ENCODE data around the gene CGB8. TPM values are rescaled to one million over a fixed set of nuclear protein-coding genes. Genes with fewer than 3 reads are reported as not detected.

CGB8 gene
- total and polyA plus RNA-seq, 2 experiments from 2014 or later = 1.9 to 4.5 TPM

DNA sequence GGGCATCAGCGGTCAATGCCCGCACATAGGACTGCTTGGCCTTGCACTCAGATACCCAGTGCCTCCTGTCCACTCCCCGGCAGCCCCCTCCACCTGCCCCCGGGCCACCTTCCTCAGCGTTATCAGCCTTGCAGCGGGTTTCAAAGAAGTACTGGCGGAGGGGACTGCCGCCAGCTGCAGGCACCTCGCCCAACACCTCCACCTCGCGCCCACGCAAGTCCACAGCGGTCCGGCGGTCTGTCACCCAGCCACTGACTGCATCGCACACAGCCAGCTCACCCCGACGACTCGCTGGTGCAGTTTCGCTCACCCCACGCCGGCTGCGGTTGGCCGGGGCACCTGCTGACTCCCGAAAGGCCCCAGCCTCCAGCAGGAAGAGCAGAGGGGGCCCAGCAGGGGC is 12.5 kb upstream of the CGB8 start:
- H4K20me1 ChIP-seq (ENCODE audit: insufficient read depth) = no peaks in the 10 kb centered on the region
- H3K27me3 ChIP-seq (replicated peaks; ENCODE audit: insufficient read depth) = no peaks in the 10 kb centered on the region
- H3K9me2 ChIP-seq (ENCODE audit: insufficient read depth) = no peaks in the 10 kb centered on the region
- H3K4me3 ChIP-seq = no peak overlapping the region
- no peaks in the 10 kb centered on the region for H3K9me3 ChIP-seq (ENCODE audit: low read depth)
- H3K27ac ChIP-seq = no peak overlapping the region
- no peaks in the 10 kb centered on the region for H3K36me3 ChIP-seq (ENCODE audit: low read depth)
- H3K9ac ChIP-seq = no peak overlapping the region
- no peak for TF ChIP-seq EZH2phosphoT487 (IDR thresholded peaks at IDR 0.05; ENCODE audit: insufficient read depth, low read depth)
- TF ChIP-seq EZH2 (IDR thresholded peaks at IDR 0.05; ENCODE audit: insufficient read depth, poor library complexity, severe bottlenecking) = no peak
- no peaks in the 10 kb centered on the region for H3F3A ChIP-seq (ENCODE audit: insufficient read depth)
- no peak for DNase-seq
- 79 to 82% methylated on average over 22 to 25 of the region's 25 CpGs for WGBS, 2 experiments (ENCODE audit: low coverage in 1 of 2, low lambda C conversion rate in 2 of 2, missing lambda C conversion rate in 2 of 2)
- H3K4me2 ChIP-seq (ENCODE audit: unreplicated experiment) = no peak overlapping the region
- in situ Hi-C loops (cut with MboI) = no loop called here
- H3K79me2 ChIP-seq (ENCODE audit: insufficient read depth) = peaks cover 43% of the 10 kb centered on the region
- H3K4me1 ChIP-seq (ENCODE audit: insufficient read depth) = no peaks in the 10 kb centered on the region
- H2AFZ ChIP-seq = no peak overlapping the region

DNA sequence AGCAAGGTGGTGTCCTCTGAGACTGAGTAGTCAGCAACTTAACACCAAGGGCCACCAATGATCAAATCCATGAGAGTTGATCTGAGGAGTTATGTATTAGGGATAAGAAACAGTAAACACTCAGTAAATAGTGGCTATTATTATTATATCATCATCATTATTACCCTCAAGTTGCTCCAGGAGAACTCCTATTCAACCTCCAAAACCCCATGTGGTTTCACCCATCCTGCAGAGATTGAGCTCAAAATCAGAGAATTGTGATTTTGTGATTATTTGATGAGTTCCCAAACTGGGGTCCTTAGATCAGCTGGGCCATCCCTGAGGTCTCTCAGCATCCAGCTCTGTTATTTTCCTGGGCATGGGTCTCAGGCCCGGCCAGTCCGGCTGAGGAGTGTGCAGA is 12.1 kb upstream of the CGB8 start:
- no peaks in the 10 kb centered on the region for H3K9me3 ChIP-seq (ENCODE audit: low read depth)
- H3K79me2 ChIP-seq (ENCODE audit: insufficient read depth) = peaks cover 43% of the 10 kb centered on the region
- H2AFZ ChIP-seq = no peak overlapping the region
- no peak overlapping the region for H3K4me2 ChIP-seq (ENCODE audit: unreplicated experiment)
- H3K9ac ChIP-seq = no peak overlapping the region
- no peaks in the 10 kb centered on the region for H3K36me3 ChIP-seq (ENCODE audit: low read depth)
- in situ Hi-C loops (cut with MboI) = no loop called here
- TF ChIP-seq EZH2 (IDR thresholded peaks at IDR 0.05; ENCODE audit: insufficient read depth, poor library complexity, severe bottlenecking) (no peak), EZH2phosphoT487 (IDR thresholded peaks at IDR 0.05; ENCODE audit: insufficient read depth, low read depth) (no peak)
- H3K4me3 ChIP-seq = no peak overlapping the region
- H3K4me1 ChIP-seq (ENCODE audit: insufficient read depth) = no peaks in the 10 kb centered on the region
- WGBS, 2 experiments (ENCODE audit: low coverage in 1 of 2, low lambda C conversion rate in 2 of 2, missing lambda C conversion rate in 2 of 2) = 78 to 88% methylated on average over 2 of the region's 2 CpGs
- no peaks in the 10 kb centered on the region for H4K20me1 ChIP-seq (ENCODE audit: insufficient read depth)
- no peak overlapping the region for H3K27ac ChIP-seq
- no peaks in the 10 kb centered on the region for H3K27me3 ChIP-seq (replicated peaks; ENCODE audit: insufficient read depth)
- H3F3A ChIP-seq (ENCODE audit: insufficient read depth) = no peaks in the 10 kb centered on the region
- no peak for DNase-seq
- H3K9me2 ChIP-seq (ENCODE audit: insufficient read depth) = no peaks in the 10 kb centered on the region

- Histone ChIP-seq H3K9ac (no peak overlapping the region), H3K9me3 (ENCODE audit: low read depth) (no peaks in the 10 kb centered on the region), H3F3A (ENCODE audit: insufficient read depth) (no peaks in the 10 kb centered on the region), H3K9me2 (ENCODE audit: insufficient read depth) (no peaks in the 10 kb centered on the region), H3K4me1 (ENCODE audit: insufficient read depth) (no peaks in the 10 kb centered on the region), H3K79me2 (ENCODE audit: insufficient read depth) (peaks cover 43% of the 10 kb centered on the region), H3K36me3 (ENCODE audit: low read depth) (no peaks in the 10 kb centered on the region), H2AFZ (no peak overlapping the region), H3K27ac (no peak overlapping the region), H3K4me2 (ENCODE audit: unreplicated experiment) (no peak overlapping the region), H4K20me1 (ENCODE audit: insufficient read depth) (no peaks in the 10 kb centered on the region), H3K4me3 (no peak overlapping the region), H3K27me3 (replicated peaks; ENCODE audit: insufficient read depth) (no peaks in the 10 kb centered on the region)
- TF ChIP-seq EZH2 (IDR thresholded peaks at IDR 0.05; ENCODE audit: insufficient read depth, poor library complexity, severe bottlenecking) = no peak
- no peak for TF ChIP-seq EZH2phosphoT487 (IDR thresholded peaks at IDR 0.05; ENCODE audit: insufficient read depth, low read depth)
- WGBS, 2 experiments (ENCODE audit: low coverage in 1 of 2, low lambda C conversion rate in 2 of 2, missing lambda C conversion rate in 2 of 2) = 63 to 69% methylated on average over 9 of the region's 9 CpGs
- no peak for DNase-seq
- in situ Hi-C loops (cut with MboI) = no loop called here
Observed at GRCh38 chr19:49059053-49059452, 10.1 kb upstream of the CGB8 start.

DNA sequence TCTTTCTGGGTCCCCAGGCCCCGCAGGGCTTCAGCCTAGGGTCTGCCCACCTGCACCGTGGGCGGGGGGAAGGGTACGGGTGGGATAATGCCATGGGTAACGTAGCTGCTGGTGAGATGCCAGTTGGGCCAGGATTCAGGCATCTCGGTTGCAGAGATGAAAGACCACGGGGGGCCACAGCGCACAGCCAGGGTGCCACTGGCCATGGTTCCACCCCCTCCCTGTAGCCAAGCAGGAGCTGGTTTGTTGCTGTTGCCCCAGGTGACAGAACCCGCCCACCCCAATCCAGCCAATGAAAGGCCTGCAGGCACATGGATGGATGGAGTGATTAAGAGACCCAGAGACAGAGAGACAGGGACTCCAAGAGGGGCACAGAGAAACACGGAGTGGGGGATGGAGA is 9.7 kb upstream of the CGB8 start:
- no peaks in the 10 kb centered on the region for H3K9me2 ChIP-seq (ENCODE audit: insufficient read depth)
- H2AFZ ChIP-seq = no peak overlapping the region
- no peaks in the 10 kb centered on the region for H3K9me3 ChIP-seq (ENCODE audit: low read depth)
- H3K4me2 ChIP-seq (ENCODE audit: unreplicated experiment) = no peak overlapping the region
- in situ Hi-C loops (cut with MboI) = no loop called here
- no peaks in the 10 kb centered on the region for H3K27me3 ChIP-seq (replicated peaks; ENCODE audit: insufficient read depth)
- WGBS, 2 experiments (ENCODE audit: low coverage in 1 of 2, low lambda C conversion rate in 2 of 2, missing lambda C conversion rate in 2 of 2) = 33 to 44% methylated on average over 10 of the region's 10 CpGs
- H3K36me3 ChIP-seq (ENCODE audit: low read depth) = no peaks in the 10 kb centered on the region
- H3K79me2 ChIP-seq (ENCODE audit: insufficient read depth) = peaks cover 43% of the 10 kb centered on the region
- DNase-seq = peak; percentile 64
- 0 out of 2 replicates have a peak overlapping the region, but pooled peaks have one; percentile 79 for H3K4me3 ChIP-seq
- H4K20me1 ChIP-seq (ENCODE audit: insufficient read depth) = no peaks in the 10 kb centered on the region
- no peak overlapping the region for H3K27ac ChIP-seq
- H3F3A ChIP-seq (ENCODE audit: insufficient read depth) = no peaks in the 10 kb centered on the region
- no peaks in the 10 kb centered on the region for H3K4me1 ChIP-seq (ENCODE audit: insufficient read depth)
- no peak overlapping the region for H3K9ac ChIP-seq
- no peak for TF ChIP-seq EZH2 (IDR thresholded peaks at IDR 0.05; ENCODE audit: insufficient read depth, poor library complexity, severe bottlenecking)
- TF ChIP-seq EZH2phosphoT487 (IDR thresholded peaks at IDR 0.05; ENCODE audit: insufficient read depth, low read depth) = no peak

All from GM23248 (cell line).